Measurements from ENCODE around the gene RFNG. TPM values are rescaled to one million over a fixed set of nuclear protein-coding genes. Genes with fewer than 3 reads are reported as not detected.

Gene RFNG
- total and polyA plus RNA-seq, 2 donors from 2014 or later: 29.8 to 47.3 TPM

DNA sequence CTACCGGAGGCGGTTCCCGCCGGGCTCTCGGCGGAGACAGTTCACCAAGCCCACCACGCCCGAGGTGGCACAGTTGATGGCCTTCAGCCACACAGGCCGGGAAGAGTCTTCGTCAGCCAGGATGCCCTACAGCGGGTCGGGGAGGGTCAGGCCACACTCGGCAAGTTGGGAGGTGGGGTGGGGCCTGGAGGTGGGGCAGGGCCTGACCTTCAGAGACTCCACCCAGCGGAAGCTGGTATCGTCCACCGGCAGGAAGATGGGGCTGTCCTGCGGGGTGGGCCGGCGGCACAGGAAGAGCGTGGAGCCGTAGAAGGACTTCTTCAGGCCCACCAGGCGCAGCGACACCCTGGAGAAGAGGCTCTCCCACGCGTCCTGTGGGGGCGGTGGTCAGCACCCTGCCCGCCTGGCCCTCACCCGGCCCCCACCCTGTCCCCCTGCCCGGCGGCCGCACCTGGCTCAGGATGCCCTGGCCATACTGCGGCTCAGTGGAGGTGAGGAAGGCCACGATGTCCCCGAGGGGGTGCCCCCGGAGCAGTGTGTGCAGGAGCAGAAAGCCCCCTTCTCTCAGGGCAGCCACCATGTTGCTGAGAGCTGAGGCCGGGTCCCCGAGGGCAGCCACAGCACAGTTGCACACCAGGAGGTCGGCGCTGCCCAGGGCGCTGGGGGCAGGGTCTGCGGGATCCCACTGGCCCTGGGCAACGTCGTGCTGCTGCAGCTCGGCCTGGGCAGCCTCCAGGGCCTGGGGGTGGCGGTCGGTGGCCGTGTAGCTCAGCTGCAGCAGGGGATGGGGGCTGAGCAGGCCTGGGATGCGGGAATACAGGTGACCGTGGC is 33.6 kb upstream of the RFNG start:
- no peak overlapping the region for H3K9ac ChIP-seq (ENCODE audit: low read length in 3 of 3)
- no peak overlapping the region for H3K27ac ChIP-seq (ENCODE audit: low read depth in 2 of 2, low read length in 2 of 2)
- H3K4me1 ChIP-seq (ENCODE audit: control insufficient read depth in 2 of 3, insufficient read depth in 2 of 3, low read depth in 1 of 3, low read length in 3 of 3): no peaks in the 10 kb centered on the region
- intact Hi-C loops (cut with DNase I): no loop called here
- no peak overlapping the region for H3K4me3 ChIP-seq (ENCODE audit: low read length in 3 of 3)
- DNase-seq (no peak), FAIRE-seq (no peak)
- H3K9me3 ChIP-seq (ENCODE audit: control insufficient read depth in 2 of 3, insufficient read depth in 1 of 3, low read length in 3 of 3): no peaks in the 10 kb centered on the region
- no peaks in the 10 kb centered on the region for H3K27me3 ChIP-seq (ENCODE audit: control insufficient read depth, insufficient read depth, low read length)
- H3K36me3 ChIP-seq (ENCODE audit: control insufficient read depth in 2 of 3, insufficient read depth in 3 of 3, low read length in 3 of 3): peaks cover 0 to 14% (median 4%) of the 10 kb centered on the region in 3 donors
- TF ChIP-seq, protein P1, sequence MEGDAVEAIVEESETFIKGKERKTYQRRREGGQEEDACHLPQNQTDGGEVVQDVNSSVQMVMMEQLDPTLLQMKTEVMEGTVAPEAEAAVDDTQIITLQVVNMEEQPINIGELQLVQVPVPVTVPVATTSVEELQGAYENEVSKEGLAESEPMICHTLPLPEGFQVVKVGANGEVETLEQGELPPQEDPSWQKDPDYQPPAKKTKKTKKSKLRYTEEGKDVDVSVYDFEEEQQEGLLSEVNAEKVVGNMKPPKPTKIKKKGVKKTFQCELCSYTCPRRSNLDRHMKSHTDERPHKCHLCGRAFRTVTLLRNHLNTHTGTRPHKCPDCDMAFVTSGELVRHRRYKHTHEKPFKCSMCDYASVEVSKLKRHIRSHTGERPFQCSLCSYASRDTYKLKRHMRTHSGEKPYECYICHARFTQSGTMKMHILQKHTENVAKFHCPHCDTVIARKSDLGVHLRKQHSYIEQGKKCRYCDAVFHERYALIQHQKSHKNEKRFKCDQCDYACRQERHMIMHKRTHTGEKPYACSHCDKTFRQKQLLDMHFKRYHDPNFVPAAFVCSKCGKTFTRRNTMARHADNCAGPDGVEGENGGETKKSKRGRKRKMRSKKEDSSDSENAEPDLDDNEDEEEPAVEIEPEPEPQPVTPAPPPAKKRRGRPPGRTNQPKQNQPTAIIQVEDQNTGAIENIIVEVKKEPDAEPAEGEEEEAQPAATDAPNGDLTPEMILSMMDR (IDR thresholded peaks at IDR 0.05; ENCODE audit: borderline replicate concordance, extremely low read depth, insufficient read depth): no peak

DNA sequence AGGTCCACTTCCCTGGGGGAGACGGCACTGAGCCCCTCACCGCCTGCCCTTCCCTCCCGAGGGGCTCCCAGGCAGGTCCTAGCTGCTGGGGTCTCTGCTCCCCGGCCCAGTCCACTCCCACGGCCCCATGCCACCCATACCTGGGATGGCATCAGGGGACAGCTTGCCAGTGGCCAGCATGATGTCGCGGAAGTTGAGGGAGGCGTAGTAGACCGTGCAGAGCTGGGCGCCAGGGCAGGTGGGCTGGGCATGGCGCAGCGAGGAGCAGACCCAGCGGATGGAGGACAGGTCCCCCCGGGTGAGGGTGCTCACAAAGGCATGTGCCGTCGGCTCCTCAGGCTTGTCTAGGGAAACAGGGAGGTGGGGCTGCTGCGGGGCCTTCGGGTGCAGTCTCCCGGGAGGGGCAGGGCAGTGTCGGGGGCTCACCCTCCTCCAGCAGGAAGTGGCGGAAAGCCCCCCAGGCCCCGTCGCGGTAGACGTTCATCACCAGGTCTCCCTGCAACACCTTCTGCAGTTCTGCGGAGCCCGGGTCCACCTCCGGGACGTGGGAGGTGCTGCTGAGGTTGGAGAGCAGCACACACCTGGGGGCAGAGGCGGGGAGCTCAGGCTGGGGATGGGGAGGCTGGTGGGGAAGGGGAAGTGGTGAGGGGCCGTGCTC is 32.9 kb upstream of the RFNG start:
- no peaks in the 10 kb centered on the region for H3K27me3 ChIP-seq (ENCODE audit: control insufficient read depth, insufficient read depth, low read length)
- intact Hi-C loops (cut with DNase I): no loop called here
- H3K4me1 ChIP-seq (ENCODE audit: control insufficient read depth in 2 of 3, insufficient read depth in 2 of 3, low read depth in 1 of 3, low read length in 3 of 3): no peaks in the 10 kb centered on the region
- TF ChIP-seq, protein P1 (IDR thresholded peaks at IDR 0.05; ENCODE audit: borderline replicate concordance, extremely low read depth, insufficient read depth): no peak
- no peak overlapping the region for H3K9ac ChIP-seq (ENCODE audit: low read length in 3 of 3)
- H3K36me3 ChIP-seq (ENCODE audit: control insufficient read depth in 2 of 3, insufficient read depth in 3 of 3, low read length in 3 of 3): peaks cover 0 to 14% (median 4%) of the 10 kb centered on the region in 3 donors
- DNase-seq (no peak), FAIRE-seq (no peak)
- no peak overlapping the region for H3K27ac ChIP-seq (ENCODE audit: low read depth in 2 of 2, low read length in 2 of 2)
- no peak overlapping the region for H3K4me3 ChIP-seq (ENCODE audit: low read length in 3 of 3)
- H3K9me3 ChIP-seq (ENCODE audit: control insufficient read depth in 2 of 3, insufficient read depth in 1 of 3, low read length in 3 of 3): no peaks in the 10 kb centered on the region

DNA sequence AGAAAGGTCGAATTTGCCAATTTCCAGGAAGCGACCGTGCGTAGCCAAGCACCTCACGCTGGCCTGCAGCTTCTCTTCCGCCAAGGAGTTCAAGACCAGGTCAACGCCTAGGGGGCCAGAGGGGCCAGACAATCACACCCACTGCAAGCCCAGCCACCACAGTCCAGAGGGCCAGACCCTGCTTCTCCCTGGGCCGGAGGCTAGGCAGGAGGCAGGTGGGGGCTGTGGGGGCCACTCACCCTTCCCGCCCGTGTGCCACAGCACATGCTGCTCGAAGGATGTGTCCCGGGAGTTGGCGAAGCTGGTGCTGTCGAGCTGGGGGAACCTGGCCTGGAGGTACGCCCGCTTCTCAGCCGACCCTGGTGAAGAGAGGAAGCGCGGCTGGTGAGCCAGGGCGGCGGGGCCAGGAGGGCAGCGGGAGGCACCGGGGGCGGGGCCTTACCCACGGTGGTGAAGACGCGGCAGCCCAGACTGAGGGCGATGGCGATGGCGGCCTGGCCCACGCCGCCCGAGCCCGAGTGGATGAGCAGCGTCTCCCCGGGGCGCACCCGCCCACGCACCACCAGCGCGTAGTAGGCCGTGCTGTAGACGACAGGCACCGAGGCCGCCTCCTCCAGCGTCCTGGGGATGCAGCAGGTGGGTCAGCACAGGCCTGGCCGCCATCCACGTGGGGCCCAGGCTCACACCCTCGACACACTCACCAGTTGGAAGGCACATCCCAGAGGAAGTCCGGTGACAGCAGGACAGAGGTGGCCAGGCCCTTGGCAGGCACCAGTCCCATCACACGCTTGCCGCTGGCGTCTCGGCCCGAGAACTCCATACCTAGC is 32.1 kb upstream of the RFNG start:
- no peak for FAIRE-seq
- TF ChIP-seq, protein P1 (IDR thresholded peaks at IDR 0.05; ENCODE audit: borderline replicate concordance, extremely low read depth, insufficient read depth): no peak
- Histone ChIP-seq H3K4me3 (ENCODE audit: low read length in 3 of 3) (no peak overlapping the region), H3K27ac (ENCODE audit: low read depth in 2 of 2, low read length in 2 of 2) (no peak overlapping the region), H3K4me1 (ENCODE audit: control insufficient read depth in 2 of 3, insufficient read depth in 2 of 3, low read depth in 1 of 3, low read length in 3 of 3) (no peaks in the 10 kb centered on the region), H3K9me3 (ENCODE audit: control insufficient read depth in 2 of 3, insufficient read depth in 1 of 3, low read length in 3 of 3) (no peaks in the 10 kb centered on the region), H3K9ac (ENCODE audit: low read length in 3 of 3) (no peak overlapping the region), H3K36me3 (ENCODE audit: control insufficient read depth in 2 of 3, insufficient read depth in 3 of 3, low read length in 3 of 3) (peaks cover 0 to 11% (median 4%) of the 10 kb centered on the region in 3 donors), H3K27me3 (ENCODE audit: control insufficient read depth, insufficient read depth, low read length) (no peaks in the 10 kb centered on the region)
- intact Hi-C loops (cut with DNase I): no loop called here
- DNase-seq: peak in 1 of 5 donors; percentile 16
